HepG2 (cell line): Measurements from ENCODE around the gene MRPL51. TPM values are rescaled to one million over a fixed set of nuclear protein-coding genes. Genes with fewer than 3 reads are reported as not detected.
A peak's percentile ranks its signal among the peaks of the same experiment; 100 is the strongest.

Source experiments
- ATF7 ChIP-seq, 2 experiments: fragments of 450-650 bp in 1 of 2; sonication (generic) in 1 of 2; formaldehyde crosslinking in 1 of 2; IDR thresholded peaks; 2 replicates each; pipeline versions ENCODE4 v1.4.0 to v1.6.1; 2016 to 2020; ENCODE audit warnings: antibody characterized with exemption in 1 of 2, mild to moderate bottlenecking in 1 of 2, missing genetic modification reagents in 1 of 2
- BORCS8-MEF2B ChIP-seq: sonication (generic); formaldehyde crosslinking; IDR thresholded peaks from 2 replicates; pipeline ENCODE4 v1.8.0; 2022; ENCODE audit warnings: mild to moderate bottlenecking, missing genetic modification reagents
- HNRNPL ChIP-seq: fragments of 200-400 bp; formaldehyde crosslinking; IDR thresholded peaks from 2 replicates; pipeline ENCODE4 v1.6.1; 2017; ENCODE audit warnings: mild to moderate bottlenecking, low read depth, low read length
- PRDM15 ChIP-seq: sonication (generic); formaldehyde crosslinking; IDR thresholded peaks from 2 replicates; pipeline ENCODE4 v1.4.0; 2020; ENCODE audit warnings: missing genetic modification reagents
- REPIN1 ChIP-seq: sonication (generic); formaldehyde crosslinking; IDR thresholded peaks from 2 replicates; pipeline ENCODE4 v1.8.0; 2022; ENCODE audit warnings: missing genetic modification reagents, low read depth, mild to moderate bottlenecking, borderline replicate concordance
- SP1 ChIP-seq, 2 experiments: fragments of 450-650 bp in 1 of 2; sonication (generic) in 1 of 2; formaldehyde crosslinking in 1 of 2; IDR thresholded peaks; 2 replicates each; pipeline versions ENCODE4 v1.4.0 to v1.6.1; 2016 to 2020; ENCODE audit warnings: missing genetic modification reagents in 1 of 2
- SP140L ChIP-seq: sonication (generic); formaldehyde crosslinking; IDR thresholded peaks from 2 replicates; pipeline ENCODE4 v1.4.0; 2020; ENCODE audit warnings: missing genetic modification reagents, borderline replicate concordance
- TFDP1 ChIP-seq: IDR thresholded peaks from 2 replicates; pipeline ENCODE4 v1.6.1; 2016; ENCODE audit warnings: missing compliant biosample characterization, missing genetic modification reagents, borderline replicate concordance
- TSC22D2 ChIP-seq: sonication (generic); formaldehyde crosslinking; IDR thresholded peaks from 2 replicates; pipeline ENCODE4 v1.5.1; 2020; ENCODE audit warnings: missing genetic modification reagents, mild to moderate bottlenecking, borderline replicate concordance
- ZBTB42 ChIP-seq: sonication (generic); formaldehyde crosslinking; IDR thresholded peaks from 2 replicates; pipeline ENCODE4 v1.5.0; 2020; ENCODE audit warnings: mild to moderate bottlenecking, missing genetic modification reagents
- ZNF569 ChIP-seq: sonication (generic); formaldehyde crosslinking; IDR thresholded peaks from 2 replicates; pipeline ENCODE4 v1.5.0; 2020; ENCODE audit warnings: mild to moderate bottlenecking, missing genetic modification reagents, moderate library complexity, borderline replicate concordance
- ZNF816 ChIP-seq: sonication (generic); formaldehyde crosslinking; IDR thresholded peaks from 2 replicates; pipeline ENCODE4 v1.8.0; 2022; ENCODE audit warnings: missing genetic modification reagents, mild to moderate bottlenecking, borderline replicate concordance
- ZSCAN5A ChIP-seq: sonication (generic); formaldehyde crosslinking; IDR thresholded peaks from 2 replicates; pipeline ENCODE4 v1.8.0; 2022; ENCODE audit warnings: mild to moderate bottlenecking, missing genetic modification reagents, borderline replicate concordance
- polyA plus RNA-seq, 8 experiments: library from polyadenylated mRNA; depleted of rRNA in 3 of 8; stranded (reverse) in 7 of 8; unstranded in 1 of 8; fragments of >200 nt; fragmentation: Illumina TruSeq in 4 of 8; extraction: Trizol in 4 of 8; gene quantifications; 2 replicates each; pipeline versions ENCODE4 v1.2.1 to v1.2.3, GENCODE V29; 2011 to 2016; ENCODE audit warnings: low read depth in 4 of 8, missing spikeins in 1 of 8, mixed read lengths in 1 of 8; ENCODE audit not compliant: insufficient read depth in 1 of 8
- total RNA-seq, 5 experiments: library from RNA; depleted of rRNA; stranded (reverse); fragments of >200 nt; fragmentation: Illumina TruSeq; extraction: Trizol; gene quantifications; 2 replicates each; pipeline ENCODE4 v1.2.3, GENCODE V29; 2016; ENCODE audit warnings: low read depth in 1 of 5
- TF ChIP-seq, protein P1 (sequence below): sonication (generic); formaldehyde crosslinking; IDR thresholded peaks from 2 replicates; pipeline ENCODE4 v1.5.0; 2020; ENCODE audit warnings: mild to moderate bottlenecking, missing genetic modification reagents
- TF ChIP-seq, protein P2 (sequence below): sonication (generic); formaldehyde crosslinking; IDR thresholded peaks from 2 replicates; pipeline ENCODE4 v1.4.0; 2020; ENCODE audit warnings: low read depth, mild to moderate bottlenecking, missing genetic modification reagents

Gene MRPL51
- total and polyA plus RNA-seq, 2 of the 13 experiments (the other 11 are each of a cell fraction or from before 2014, with no cell fraction given) = 64.8 to 278 TPM

GRCh38 chr12:6534945-6535696 is 42.1 kb upstream of the MRPL51 start (continued):
- TF ChIP-seq SP1 (IDR thresholded peaks at IDR 0.05) (no peak), SP1 (CRISPR knock-in tag; IDR thresholded peaks at IDR 0.05) (0 out of 2 replicates have a peak, but pooled peaks have one; percentile 13), PRDM15 (CRISPR knock-in tag) (no peak), SP140L (CRISPR knock-in tag) (no peak), ZNF816 (no peak), ZSCAN5A (CRISPR knock-in tag) (no peak), HNRNPL (peak; percentile 75; the same call in 1 of the 2 replicates), BORCS8-MEF2B (CRISPR knock-in tag) (no peak), REPIN1 (CRISPR knock-in tag) (peak; percentile 55), TSC22D2 (CRISPR knock-in tag) (no peak), ZNF569 (no peak), ATF7 (IDR thresholded peaks at IDR 0.05) (no peak), ATF7 (CRISPR knock-in tag; IDR thresholded peaks at IDR 0.05) (no peak), ZBTB42 (CRISPR knock-in tag) (no peak), TFDP1 (CRISPR knock-in tag) (peak; percentile 48; the same call in 1 of the 2 replicates)
- TF ChIP-seq, protein P1, sequence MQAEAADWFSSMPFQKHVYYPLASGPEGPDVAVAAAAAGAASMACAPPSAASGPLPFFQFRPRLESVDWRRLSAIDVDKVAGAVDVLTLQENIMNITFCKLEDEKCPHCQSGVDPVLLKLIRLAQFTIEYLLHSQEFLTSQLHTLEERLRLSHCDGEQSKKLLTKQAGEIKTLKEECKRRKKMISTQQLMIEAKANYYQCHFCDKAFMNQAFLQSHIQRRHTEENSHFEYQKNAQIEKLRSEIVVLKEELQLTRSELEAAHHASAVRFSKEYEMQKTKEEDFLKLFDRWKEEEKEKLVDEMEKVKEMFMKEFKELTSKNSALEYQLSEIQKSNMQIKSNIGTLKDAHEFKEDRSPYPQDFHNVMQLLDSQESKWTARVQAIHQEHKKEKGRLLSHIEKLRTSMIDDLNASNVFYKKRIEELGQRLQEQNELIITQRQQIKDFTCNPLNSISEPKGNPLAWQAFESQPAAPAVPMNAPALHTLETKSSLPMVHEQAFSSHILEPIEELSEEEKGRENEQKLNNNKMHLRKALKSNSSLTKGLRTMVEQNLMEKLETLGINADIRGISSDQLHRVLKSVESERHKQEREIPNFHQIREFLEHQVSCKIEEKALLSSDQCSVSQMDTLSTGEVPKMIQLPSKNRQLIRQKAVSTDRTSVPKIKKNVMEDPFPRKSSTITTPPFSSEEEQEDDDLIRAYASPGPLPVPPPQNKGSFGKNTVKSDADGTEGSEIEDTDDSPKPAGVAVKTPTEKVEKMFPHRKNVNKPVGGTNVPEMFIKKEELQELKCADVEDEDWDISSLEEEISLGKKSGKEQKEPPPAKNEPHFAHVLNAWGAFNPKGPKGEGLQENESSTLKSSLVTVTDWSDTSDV (CRISPR knock-in tag) = no peak
- TF ChIP-seq, protein P2, sequence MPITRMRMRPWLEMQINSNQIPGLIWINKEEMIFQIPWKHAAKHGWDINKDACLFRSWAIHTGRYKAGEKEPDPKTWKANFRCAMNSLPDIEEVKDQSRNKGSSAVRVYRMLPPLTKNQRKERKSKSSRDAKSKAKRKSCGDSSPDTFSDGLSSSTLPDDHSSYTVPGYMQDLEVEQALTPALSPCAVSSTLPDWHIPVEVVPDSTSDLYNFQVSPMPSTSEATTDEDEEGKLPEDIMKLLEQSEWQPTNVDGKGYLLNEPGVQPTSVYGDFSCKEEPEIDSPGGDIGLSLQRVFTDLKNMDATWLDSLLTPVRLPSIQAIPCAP (CRISPR knock-in tag) = no peak
